DMS 273 (cell line): ENCODE measurements around the gene HSPA5.
"Not testable (repeated sequence)": the region's sequence is repeated elsewhere in the genome, so short reads cannot be mapped to it uniquely, and the experiment has no call there.

ENCODE experiments used
- DNase-seq: peaks from one replicate; lab custom pipeline; 2025; ENCODE audit not compliant: unreplicated experiment; lab: John Stamatoyannopoulos, UW

The HSPA5 gene

DNA sequence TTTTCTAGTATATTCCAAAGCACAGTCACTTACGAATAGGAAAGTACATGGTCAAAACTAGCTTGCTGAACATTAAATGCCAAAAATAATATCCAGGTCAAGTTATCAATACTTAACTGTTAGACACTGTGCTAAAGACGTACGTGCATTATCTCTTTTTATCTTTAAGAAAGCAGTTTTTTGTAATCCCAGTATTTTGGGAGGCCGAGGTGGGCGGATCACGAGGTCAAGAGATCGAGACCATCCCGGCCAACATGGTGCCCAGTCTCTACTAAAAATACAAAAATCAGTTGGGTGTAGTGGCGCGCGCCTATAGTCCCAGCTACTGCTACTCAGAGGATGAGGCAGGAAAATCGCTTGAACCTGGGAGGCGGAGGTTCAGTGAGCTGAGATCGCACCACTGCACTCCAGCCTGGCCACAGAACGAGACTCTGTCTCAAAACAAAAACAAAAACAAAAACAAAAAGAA is 2.7 kb upstream of the HSPA5 start:
- no peak for DNase-seq

GRCh38 chr9:125241863-125242739 is 958 bp upstream of the HSPA5 start:
- DNase-seq: peak; percentile 67

GRCh38 chr9:125240649-125240999 is 519 bp downstream of the HSPA5 start:
- DNase-seq: peak; percentile 63

DNA sequence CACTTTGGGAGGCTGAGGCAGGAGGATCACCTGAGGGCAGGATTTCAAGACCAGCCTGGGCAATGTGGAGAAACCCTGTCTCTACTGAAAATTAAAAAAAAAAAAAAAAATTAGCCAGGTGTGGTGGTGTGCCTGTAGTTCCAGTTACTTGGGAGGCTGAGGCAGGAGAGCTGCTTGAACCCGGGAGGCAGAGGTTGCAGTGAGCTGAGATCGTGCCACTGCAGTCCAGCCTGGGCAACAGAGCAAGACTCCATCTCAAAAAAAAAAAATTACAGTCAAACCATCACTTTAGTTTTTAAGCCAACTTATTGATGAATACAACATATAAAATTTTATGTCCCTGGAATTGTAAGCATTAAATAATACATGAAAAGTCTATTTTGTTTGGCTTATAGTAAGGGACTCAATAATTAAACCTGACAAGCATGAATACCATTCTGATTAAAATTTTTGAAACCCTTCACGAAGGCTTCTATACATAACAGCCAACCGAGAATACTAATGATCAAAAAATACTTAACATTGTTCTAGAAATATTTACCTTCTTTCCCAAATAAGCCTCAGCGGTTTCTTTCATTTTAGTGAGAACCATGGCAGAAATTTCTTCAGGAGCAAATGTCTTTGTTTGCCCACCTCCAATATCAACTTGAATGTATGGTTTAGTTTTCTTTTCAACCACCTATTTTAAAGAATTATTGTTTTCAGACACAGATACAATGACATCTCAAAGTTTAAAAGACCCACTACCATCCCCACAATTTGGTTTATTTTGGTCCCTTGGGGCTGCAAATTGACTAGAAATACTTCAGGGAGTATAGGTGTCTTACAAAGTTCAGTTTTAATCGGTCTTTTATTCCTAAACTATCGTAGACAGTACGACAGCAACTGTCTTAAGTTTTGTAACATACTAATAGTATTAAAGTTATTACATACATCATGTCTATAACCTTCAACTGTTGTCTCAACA is 1.2 kb downstream of the HSPA5 start:
- no peak for DNase-seq

DNA sequence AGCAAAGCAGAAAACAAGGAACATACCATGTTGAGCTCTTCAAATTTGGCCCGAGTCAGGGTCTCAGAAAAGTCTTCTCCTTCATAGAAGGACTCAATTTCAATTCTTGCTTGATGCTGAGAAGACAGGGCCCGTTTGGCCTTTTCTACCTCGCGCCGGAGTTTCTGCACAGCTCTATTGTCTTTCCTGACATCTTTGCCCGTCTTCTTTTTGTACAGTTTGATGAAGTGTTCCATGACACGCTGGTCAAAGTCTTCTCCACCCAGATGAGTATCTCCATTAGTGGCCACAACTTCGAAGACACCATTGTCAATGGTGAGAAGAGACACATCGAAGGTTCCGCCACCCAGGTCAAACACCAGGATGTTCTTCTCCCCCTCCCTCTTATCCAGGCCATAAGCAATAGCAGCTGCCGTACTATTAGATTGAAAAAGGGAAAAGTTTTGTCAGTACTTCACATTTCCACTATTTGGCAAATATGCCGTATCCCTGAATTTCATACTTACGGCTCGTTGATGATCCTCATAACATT is 2.2 kb downstream of the HSPA5 start:
- no peak for DNase-seq

- DNase-seq: no peak
These were observed 2.8 kb downstream of the HSPA5 start for GRCh38 chr9:125238127-125238914.

DNA sequence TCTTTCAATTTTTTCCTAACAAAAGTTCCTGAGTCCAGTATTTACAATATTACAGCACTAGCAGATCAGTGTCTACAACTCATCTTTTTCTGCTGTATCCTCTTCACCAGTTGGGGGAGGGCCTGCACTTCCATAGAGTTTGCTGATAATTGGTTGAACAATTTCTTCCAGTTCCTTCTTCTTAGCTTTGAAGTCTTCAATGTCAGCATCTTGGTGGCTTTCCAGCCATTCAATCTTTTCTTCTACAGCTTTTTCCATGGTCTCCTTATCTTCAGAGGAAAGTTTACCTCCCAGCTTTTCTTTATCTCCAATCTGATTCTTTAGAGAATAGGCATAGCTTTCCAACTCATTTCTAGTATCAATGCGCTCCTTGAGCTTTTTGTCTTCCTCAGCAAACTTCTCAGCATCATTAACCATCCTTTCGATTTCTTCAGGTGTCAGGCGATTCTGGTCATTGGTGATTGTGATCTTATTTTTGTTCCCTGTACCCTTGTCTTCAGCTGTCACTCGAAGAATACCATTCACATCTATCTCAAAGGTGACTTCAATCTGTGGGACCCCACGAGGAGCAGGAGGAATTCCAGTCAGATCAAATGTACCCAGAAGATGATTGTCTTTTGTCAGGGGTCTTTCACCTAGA is 4.5 kb downstream of the HSPA5 start:
- not testable (repeated sequence) for DNase-seq

- no peak for DNase-seq
These were observed 5.2 kb downstream of the HSPA5 start for GRCh38 chr9:125235804-125236519.

- DNase-seq: not testable (repeated sequence)
These were observed 7.0 kb downstream of the HSPA5 start for GRCh38 chr9:125234099-125234498.

DNA sequence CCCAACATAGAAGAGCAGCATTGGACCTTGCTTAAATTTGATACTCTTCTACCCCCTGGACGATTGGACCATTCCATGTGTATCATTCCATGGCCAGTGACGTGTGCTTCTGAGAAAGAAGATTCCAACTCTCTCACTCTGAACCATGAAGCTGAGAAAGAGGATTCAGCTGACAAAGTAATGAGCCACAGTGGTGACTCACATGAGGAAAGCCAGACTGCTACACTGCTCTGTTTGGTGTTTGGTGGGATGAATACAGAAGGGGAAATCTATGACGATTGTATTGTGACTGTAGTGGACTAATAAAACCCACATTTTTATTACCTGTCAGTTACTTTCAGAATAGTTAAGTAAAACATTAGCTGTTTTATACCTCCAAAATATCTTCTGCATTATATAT is 7.5 kb downstream of the HSPA5 start:
- no peak for DNase-seq

DNA sequence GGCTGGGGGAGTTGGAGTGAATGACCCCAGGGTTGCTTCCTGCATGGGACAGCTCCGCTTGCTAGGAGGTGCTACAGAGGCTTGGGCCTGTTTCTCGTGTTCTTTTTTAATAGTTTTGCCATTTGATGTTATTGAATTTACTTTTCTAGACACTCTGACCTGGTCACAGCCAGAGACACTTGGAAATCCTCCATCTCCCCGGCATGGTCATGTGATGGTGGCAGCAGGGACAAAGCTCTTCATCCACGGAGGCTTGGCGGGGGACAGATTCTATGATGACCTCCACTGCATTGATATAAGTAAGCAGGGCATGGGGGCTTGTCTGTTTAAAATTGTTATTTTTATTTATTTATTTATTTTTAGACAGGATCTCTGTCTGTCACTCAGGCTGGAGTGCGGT is 13.4 kb downstream of the HSPA5 start:
- no peak for DNase-seq

DNA sequence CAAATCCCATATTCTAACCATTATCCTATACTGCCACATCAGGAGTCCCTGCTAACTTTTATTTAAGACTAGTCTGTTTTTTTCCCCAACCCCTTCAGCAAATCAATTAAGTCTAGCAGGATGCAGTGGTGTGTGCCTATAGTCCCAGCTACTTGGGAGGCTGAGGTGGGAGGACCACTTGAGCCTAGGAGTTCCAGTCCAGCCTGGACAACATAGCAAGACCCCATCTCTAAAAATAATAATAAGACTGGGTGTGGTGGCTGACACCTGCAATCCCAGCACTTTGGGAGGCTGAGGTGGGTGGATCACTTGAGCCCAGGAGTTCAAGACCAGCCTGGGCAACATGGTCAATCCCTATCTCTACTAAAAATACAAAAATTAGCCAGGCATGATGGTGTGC is 16.3 kb downstream of the HSPA5 start:
- not testable (repeated sequence) for DNase-seq

DNA sequence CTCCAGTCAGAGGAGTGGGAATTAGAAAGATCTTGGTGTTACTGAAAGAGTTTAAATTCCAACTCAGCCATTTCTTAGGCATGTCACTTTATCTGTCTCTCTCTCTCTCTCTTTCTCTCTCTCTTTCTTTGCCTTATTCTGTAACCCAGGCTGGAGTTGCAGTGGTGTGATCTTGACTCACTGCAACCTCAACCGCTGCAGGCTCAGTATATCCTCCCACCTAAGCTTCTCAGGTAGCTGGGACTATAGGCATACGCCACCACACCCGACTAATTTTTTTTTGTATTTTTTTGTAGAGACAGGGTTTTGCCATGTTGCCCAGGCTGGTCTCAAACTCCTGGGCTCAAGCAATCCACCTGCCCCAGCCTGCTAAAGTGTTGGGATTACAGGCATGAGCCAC is 22.5 kb downstream of the HSPA5 start:
- DNase-seq: no peak

DNA sequence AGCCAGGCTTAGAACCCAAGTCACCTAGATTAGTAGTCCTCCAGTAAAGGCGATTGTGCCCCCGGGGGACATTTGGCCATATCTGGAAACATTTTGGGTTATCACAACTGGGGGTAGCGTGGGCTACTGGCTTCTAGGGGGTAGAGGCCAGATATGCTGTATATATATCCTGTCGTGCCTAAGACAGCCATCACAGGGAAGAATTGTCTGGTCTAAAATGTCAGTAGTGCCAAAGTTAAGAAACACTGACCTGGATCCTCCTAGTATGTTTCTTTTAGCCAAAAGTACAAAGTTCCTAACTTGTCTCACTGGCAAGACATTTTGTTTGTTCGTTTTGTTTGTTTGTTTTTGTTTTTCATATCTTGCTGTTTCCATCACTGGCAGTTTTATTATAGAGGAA is 27.0 kb downstream of the HSPA5 start:
- no peak for DNase-seq

- no peak for DNase-seq
These were observed 36.7 kb downstream of the HSPA5 start for GRCh38 chr9:125204477-125204876.

GRCh38 chr9:125202846-125203618 is 38.1 kb downstream of the HSPA5 start:
- peak; percentile 85 for DNase-seq

GRCh38 chr9:125200216-125201047 is 40.7 kb downstream of the HSPA5 start, which contains the start of gene RABEPK:
Gene RABEPK, plus strand, starts transcription at chr9:125200542. Its CDS starts 2,472 bp downstream, at chr9:125203014.
- peak; percentile 96 for DNase-seq

DNA sequence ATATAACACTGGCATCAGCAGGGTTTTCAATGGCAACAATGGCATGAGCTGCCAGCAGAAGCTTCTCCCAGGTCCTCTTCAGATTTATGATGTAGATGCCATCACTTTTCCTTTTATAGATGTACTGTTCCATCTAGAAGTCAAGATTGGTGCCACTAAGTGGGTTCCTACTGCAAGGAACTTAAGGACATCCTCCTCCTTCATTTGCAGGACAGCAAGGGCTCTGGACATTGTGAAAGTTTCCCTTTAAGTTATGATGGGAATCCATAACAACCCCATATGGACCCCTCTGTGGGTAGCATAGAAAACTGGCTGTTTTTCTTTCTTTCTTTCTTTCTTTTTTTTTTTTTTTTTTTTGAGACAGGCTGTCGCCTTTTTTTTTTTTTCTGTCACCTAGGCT is 45.6 kb downstream of the HSPA5 start:
- DNase-seq: not testable (repeated sequence)
